Stimulated activated CD4-positive, alpha-beta T cell treated with anti-CD3 and anti-CD28 coated beads, Interleukin-2, amount 100 ng/mL, for 4 hours (primary cell): Measurements from ENCODE around the gene BMF.

Source experiments
- DNase-seq: peaks from one replicate; pipeline ENCODE4 v3.0.0-alpha.2; 2020; ENCODE audit warnings: low read depth

Gene BMF

DNA sequence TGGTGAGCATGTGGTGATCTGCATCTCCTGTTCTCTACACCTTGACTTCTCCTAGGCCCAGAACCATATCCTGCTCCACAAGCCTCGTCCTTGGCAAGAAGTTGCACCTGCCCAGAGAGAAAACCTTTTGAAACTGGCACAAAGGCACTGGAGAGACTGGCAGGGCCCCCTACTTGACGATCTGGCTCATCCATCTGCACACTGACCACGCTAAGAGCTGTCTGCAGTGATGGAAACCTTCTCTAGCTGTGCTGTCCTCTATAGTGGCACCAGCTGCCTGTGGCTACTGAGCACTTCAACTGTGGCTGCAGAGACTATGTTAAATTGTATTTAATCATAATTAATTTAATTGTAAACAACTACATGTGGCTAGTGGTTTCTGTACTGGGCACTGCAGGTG is 43.5 kb downstream of the BMF start:
- DNase-seq = no peak

DNA sequence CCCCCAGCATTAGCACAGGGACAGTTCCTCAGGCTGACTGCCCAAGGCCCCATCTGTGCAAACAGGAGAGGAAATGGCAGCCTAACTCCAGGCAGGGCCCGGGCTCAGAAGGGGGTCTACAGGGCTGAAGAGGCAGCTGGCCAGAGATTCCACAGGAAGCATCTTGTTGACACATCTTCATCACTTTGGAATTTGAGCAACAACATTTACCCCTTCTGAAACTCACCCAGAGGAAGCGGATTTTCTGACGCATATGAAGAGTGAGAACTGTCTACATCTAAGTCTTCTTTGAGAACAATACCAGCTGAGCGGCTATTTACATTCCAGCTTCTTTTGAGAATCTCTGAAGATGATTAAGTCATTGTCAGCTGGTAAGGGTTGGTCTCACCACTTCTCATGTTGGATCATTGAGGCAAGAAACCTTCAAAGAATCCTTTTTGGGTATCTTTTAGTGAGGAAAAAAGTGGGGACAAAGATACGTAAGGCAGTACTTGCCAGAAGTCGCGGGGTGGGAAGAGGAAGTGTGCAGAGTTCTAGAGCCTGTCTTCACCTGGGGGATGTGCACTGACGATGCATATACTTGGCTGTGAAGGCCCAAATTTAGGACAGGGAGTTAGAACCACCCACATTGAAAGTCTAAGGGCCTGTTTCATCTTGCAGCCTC is 44.3 kb downstream of the BMF start:
- no peak for DNase-seq

DNA sequence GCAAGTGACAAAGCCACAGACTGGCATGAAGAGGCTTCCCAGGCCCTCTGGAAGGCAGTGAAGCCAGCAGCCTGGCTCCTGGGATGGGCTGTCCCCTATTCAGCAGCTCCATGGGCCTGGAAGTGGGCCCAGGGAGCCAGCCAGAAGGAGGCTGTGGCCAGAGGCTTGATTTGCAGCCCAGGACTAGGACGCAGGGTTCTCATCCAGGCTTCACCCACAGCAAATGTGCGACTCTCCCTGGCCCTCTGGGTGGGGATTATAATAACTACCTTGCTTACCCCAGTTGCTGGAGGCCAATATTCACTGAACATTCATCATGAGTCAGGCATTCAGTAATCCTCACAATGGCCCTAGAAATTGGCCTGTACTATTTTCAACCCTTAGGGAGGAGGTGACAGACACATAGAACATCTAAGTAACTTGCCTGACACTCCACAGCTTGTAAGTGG is 45.1 kb downstream of the BMF start:
- DNase-seq = no peak

DNA sequence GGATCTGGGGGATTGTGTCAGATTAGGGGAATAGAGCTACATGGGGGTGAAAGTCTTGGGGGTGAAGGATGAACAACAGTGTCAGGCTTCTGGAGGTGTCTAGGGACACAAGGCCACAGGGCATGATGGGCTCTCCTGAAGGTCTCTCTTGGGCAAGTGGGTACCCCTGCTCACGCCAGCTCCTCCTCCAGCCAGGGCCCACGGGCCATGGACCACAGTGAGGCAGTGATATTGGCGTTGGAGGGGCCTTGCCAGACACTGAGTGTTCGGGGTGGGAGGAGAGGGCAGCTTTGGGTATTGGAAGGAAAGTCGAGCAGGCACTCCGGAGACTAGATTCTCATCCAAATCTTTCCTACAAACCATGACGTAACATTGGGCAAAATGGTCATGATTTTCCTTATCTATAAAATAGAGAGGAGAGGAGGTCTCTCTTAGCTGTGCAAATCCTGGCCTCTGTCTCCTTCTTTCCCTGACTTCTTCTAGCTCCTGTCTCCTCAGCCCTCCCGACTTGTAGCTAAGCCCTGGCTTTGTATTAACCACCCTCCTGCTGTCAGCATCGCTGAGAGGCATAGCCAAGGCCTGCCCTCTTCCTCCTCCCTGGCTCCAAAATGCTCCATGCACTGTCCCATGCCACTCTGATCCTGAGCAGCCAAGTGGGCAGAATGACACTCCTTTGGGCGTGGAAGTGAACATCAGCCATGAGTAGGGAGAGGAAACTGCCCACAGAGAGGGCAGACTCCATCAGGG is 45.7 kb downstream of the BMF start:
- DNase-seq = no peak

DNA sequence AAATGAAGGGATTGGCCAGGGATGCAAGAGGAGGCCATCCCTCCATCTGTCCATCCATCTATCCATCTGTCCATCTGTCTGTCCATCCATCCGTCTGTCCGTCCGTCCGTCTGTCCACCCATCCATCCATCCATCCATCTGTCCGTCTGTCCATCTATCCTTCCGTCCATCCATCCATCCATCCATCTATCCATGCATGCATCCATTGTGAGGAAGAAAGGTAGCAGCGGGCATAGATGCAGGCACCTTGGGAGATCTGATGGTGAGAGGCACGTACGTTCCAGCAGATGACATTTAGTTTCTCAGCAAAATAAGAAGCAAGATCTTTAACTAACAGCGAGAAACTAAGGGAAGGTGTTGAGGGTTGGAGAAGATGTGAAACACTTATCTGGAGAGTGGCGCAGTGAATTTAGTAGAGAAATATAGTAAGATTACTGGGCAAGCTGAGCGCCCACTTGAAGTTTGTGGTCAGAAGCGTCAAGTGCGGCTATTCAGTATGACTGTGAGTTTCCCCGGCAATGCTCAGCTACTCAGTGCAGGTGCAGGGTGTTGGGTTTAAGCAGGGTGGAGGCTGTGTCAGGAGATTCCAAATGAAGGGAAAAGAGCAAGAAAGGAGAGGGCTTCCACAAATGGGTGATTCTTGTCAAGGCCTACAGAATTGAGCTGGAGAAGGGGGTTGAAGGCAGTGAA is 47.3 kb downstream of the BMF start:
- DNase-seq = no peak

DNA sequence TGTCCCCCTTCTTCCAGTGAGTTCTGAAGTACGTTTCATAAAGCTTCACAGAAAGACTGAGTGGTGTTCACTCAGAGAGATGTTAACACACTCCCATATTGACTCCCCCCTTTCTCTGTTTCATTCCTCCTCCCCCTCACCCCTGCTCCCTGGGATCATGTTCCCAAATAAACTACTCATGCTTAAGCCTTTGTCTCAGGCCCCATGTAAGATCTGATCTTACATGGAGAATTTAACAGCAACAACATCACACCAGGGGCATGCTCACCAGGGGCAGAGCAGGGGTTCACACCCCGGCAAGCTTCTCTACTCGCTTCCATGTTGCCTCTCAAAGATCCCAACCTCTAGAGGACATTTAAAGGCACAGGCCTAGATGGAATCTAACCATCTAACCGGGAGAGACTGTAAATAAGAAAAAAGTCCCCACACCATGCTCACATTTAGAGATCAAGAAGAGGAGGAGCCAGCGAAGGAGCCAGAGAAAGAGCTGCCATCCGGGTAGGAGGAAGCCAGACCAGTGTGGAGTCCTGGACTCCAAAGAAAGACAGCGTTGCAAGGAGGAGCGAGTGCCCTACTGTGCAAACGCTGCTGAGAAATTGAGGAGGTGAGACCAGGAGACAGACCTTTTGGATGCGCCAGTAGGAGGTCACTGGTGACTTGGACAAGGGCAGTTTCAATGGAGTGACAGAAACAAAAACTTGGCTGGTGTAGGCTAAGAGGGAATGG is 48.3 kb downstream of the BMF start:
- no peak for DNase-seq

DNA sequence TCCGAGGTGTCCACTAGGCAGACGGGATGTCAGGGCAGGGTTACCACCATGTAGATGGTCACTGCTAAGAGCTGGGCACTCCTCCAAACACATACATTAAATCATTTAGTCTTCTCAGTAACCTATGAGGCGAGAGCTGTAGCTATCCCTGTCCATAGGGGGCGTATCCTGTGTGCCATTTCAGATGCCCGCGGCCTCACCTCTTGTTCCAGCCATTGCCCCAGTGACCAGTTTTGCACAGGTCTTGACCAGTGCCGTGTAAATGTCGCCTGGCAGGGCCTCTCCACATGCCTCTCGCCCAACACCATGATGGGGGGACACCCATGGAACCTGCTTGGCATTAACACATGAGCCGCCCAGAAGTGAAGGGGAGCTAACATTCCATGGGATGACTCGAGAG is 48.9 kb downstream of the BMF start:
- DNase-seq = no peak

DNA sequence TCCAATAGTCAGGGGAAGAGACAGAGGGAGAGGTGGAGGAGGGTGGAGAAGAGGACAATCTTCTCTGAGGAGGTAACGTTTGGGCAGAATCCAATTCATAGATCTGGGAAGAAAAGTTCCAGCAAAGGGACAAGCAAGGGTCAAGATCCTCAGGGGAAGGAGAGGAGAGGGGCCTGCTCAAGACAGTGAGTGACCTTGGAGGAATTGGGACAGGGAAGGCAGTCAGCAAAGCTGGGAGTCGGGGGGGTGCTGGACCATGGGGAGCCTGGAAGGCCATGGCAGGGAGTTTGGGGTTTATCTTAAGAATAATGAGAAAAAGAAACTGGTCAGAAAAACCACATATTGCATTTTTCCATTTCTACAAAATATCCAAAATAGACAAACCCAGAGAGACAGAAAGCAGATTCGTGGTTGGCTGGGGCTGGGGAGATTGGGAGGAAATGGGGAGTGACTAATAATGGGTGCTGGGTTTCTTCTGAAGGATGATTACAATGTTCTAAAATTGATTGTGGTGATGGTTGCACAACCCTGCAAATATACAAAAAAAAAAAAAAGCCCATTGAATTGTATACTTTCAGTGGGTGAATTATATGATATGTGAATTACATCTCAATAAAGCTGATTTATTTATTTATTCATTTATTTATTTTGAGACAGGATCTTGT is 50.1 kb downstream of the BMF start:
- DNase-seq = no peak

DNA sequence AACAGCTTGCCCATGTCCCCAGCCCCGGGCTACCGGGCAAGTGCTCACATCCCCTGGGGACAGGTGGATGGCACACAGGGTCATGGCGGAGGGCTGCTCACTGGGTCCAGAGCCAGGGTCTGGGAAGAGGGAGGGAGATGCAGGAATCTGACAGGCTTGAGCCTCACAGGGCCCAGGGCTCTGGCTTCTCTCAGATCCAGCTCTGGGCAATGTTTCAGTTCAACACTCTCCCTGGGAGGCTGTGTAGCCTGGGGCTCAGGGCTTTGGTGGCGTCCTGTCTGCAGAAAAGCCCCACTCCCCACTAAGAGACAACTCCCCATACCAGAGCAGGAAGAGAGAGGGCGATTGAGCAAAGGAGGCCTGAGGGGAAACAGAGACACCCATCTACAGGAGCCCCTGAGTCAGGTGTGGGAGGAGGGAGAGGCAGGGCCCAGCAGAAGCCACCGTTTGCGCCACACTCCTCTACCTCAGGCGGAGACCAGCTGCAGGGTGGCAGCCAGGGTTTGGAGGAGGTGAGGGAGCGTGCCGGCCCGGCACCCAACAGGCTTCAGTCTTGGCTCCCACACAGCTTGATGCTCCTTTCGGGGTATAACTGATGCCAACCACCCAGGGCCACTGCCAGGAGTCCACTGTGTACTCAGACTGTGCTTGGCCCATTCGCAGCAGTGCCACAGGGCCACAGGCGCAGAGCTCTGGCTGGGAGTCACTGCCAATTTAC is 52.9 kb downstream of the BMF start:
- no peak for DNase-seq

DNA sequence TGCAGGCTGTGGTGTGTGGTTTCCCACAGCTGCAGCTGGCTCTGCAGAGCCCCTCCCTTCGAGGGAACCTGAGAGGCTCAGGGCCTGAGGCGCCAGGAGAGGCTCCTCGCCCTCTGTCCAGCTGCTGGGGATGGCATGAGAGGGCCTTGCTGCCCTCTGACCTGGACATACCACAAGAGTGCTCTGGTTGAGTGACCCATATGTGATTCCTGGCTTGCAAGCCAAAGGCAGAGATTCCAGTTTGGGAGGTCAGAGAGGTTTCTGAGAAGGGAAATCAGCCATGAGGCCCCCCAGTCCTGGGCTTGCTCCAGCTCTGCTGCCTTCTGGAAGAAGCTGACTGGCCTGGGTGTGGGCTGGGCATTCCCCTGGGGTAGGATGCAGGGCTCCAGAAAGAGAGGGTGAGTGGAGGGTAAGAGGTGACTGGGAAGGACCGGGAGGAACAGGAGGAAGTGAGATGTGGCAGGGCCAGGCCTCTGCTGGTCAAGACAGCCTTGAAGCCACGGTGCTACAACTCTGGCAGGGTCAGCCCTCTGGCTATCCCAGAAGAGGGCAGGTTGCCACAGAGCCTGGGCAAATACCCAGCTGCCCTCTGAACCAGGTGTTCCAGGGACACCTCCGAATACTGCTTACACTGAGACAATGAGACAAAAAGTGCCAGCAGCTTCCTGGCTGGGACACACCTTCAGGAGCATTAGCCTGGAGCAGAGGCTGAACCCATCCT is 53.7 kb downstream of the BMF start:
- no peak for DNase-seq

DNA sequence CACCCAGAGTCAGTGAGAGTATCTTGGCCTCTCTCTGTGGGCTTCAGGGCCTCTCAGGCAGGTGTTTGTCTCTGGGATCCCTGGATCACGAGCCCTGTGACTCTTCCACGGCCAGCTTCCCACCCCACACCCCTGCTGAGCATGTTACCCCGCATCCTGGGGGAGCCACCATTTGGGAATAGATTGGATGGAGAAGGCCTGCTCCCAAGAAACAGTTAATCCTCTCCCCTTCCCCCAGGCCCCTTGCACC is 54.1 kb downstream of the BMF start:
- no peak for DNase-seq

DNA sequence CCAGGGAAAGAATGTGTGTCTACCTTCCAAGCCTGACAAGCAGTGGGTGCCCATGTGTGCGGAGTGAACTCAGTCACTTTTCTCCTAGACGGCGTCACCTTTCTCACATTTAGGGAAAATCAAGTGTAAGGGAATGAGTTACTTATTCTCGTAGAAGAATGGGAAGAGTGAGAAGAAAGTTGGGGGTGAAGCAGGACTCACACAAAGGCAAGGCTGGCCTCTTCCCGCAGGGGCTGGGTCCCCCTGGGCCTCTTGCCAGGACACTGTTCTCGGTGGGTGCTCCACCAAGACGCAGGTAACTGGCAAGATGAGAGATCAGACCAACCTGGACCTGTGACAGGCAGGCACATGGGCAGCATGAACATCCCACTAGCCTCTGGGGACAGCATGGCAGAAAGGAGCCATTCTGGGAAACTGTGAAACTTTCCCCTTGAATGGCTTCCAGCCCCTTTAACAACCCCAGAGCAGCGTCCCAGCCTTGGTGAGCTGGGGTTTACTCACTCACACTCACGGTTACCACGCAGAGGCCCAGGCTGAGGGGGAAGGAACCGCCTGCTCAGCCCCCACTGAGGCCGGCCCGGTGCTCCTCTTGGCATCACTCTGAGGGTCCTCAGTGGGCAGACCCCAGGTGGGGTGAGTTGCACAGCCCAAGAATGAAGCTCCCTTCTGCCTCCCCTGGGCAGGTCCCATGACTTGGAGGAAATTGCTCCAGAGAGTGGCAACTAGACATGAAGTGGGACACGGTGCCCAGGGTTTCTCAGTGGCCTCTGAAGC is 54.7 kb downstream of the BMF start:
- no peak for DNase-seq

DNA sequence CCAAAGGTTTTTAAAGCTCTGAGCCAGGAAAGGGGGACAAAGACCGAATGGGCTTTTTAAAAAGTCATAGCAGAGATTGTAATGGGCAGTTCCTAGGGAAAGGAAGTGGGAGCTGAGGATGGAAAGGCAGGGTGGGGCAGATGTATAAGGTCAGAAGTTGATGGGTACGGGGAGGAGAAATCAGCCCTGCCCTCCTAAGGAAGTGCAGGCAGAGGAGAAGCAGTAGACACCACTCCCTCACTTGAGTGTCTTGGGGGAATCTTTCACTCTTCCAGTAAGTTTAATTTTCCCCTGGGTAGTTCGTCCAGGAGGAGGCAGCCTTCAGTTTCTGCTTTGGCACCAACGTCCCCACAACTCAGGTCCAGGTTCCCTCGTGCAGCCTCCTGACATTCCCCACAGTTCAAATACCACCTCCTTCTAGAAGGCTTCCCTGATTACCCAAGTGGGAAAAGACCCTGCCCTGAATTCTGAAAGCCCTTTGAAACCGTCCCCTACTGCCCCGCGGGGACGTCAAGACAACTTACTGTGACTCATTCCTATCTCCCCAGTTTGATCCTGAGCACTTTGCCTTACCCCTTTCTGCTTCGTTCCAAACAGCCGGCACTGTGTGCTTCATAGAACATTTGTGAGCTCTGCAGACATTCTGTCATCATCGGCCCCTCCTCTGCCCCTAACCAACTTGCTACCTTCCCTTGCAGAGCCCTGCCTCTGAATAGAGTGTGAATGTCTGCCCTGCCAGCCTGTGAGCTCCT is 55.4 kb downstream of the BMF start:
- no peak for DNase-seq

DNA sequence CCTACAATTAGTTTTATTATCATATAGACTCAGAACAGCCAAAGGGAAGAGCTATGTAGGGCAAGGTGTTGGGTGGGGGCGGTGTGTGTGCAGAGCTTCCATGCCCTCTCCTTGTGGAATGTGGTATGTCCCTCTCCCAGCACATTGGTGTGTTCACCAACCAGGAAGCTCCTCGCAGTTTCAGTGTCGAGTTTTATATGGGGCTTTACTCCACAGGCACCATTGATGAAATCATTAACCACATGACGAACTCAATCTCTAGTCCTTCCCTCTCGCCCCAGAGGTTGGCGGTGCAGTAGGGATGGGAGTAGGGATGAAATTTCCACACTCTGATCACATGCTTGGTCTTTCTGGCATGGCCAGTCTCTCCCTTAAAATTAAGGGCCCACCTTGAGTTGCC is 56.1 kb downstream of the BMF start:
- DNase-seq = no peak

DNA sequence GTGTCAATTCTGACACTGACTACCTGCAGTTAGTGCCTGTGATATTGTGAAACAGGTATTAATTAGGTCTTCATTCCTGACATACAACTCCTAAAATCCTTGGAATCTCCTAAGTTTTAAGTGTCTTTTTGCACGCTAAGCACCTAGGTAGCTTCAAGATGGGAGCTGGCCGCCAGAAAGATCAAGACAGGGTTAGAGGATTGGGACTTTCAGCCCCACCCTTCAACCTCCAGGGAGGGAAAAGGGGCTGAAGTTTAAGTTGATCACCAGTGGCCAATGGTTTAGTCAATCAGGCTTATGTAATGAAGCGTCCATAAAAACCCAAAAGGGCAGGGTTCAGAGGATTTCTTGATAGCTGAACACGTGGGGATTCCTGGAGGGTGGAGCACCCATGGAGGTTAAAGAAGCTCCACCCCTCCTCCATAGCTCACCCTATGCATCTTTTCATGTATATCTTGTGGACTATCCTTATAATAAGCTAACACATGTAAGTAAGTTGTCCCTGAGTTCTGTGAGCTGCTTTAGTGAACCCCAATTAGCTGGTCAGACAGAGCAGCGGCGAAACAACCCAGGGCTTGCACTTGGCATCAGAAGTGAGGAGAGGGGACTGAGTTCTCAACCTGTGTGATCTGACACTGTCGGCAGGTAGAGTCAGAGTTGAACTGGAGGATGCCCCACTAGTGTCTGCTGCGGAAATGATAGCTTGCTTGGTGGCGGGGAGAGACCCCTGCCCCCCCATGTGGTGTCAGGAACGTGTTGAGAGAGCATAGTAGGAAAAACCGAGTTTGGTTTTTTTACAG is 56.9 kb downstream of the BMF start:
- DNase-seq = no peak

DNA sequence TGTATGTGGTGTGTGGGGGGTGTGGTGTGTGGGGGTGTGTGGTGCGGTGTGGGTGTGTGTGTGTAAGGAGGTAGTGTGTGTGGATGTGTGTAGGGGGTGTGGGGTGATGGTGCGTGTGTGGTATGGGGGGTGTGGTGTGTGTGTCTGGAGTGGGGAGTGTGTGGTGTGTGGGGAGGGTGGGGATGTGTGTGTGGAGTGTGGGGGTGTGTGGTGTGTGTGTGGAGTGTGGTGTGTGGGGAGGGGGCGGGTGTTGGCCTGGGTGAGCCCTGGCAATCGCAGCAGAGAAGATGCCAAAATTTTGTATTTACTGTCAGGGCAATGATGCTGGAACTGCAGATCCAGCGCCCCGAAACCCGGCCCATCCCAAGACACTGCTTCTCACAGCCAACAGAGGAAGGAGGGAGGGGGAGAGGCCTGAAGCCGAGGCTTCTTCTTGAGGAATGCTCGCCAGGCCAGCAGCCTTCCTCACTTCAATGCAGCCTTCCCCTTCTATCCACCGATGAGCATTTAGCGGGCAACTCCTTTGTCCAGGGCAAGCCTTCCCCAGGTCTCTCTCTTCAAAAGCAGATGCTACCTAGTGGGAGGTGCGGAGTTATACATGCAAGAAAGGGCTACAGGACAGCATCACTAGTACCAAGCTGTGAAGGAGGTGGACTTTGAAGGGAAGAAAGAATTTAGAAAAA is 57.8 kb downstream of the BMF start:
- no peak for DNase-seq

DNA sequence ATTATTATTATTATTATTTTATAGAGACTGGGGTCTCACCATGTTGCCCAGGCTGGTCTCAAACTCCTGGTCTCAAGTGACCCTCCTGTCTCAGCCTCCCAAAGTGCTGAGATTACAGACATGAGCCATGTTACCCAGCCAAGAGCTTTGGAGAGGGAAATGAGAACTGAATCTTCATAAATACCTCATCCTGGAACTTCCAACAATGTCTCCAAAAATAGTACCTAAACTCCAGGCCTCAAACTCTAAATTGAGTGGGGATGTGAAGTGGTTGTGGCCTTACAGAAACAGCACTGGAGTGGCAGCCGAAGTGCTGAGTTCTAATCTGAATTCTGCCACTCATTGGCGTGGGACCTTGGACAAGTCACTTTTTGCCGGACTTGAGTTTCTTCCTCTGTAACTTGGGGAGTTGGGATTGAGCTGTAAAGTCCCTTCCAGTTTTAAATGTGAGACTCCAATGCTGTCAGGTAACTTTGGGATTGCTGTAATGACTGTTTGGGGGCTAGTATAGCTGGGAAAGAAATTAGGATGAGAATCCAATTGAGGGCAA is 59.7 kb downstream of the BMF start:
- DNase-seq = no peak
